Central memory CD4-positive, alpha-beta T cell (primary cell): ENCODE results near the gene LRRC1.

ENCODE experiments used
- DNase-seq: peaks from one replicate; pipeline ENCODE4 v3.0.0; 2022

The LRRC1 gene

DNA sequence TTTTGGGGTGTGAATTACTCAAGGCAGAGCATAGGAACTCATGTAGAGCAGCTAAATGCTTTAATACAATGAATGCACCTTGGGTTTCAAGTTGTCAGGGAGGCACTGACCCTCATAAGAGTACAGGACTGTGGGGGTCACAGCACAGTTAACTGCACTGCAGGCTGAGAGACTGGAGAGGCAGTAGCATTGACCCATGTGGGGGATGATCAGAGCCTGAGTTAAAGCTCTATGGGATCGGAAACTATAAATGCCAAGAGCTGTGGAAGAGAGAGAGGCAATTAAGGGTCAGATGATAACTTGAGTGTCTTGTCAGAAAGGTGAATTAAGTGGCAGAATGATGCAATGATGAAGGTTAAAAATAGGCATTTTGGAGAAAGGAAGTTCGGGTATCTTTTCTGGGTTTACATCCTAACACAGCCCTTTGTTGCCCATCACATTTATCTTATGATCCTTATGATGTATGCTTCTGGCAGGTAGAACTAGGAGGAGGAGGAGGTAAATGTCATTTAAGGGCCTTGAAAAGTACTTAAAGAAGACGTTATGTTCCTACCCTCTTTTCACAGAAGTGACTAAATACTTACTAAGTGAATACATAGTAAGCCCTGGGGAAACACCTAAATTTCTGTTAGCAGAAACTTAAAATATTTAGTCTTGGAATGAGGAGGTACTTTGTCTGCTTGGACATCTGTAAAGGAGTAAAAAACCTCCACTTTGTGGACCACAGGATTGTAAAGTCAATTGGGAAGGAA, 24.2 kb downstream of the LRRC1 start:
- no peak for DNase-seq

DNA sequence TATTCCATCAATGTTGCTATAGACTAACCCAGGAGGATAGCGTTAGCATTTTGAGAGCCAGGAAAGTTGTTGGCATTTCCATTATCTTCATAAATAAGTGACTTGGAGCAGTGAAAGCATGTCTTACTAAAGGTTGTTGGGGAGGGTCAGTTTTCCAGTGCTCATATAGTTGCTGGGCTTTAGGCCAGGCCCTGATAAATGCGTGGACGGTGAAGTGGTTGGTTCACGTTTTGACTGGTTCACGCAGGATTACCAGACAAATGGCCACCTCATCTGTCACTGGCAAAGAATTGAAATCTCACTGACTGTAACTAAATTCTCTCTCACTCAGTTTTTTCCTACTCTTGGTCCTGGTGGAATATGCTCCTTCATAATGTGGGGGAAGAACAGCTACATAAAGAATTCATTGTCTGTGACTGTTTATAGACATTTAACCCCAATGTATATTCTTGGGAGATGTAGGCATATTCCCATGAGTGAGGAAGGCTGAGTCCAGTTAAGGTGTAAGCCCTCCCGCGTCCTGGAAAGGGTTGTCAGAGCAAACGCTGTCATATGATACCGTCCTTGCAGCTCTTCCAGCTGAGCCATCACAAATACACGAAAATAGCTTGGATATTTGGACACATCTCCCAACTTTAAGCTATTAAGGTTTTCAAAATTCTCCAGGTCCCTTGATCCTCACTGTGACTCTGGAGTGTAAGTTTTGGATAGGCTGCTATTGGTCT, 27.8 kb downstream of the LRRC1 start:
- no peak for DNase-seq

DNA sequence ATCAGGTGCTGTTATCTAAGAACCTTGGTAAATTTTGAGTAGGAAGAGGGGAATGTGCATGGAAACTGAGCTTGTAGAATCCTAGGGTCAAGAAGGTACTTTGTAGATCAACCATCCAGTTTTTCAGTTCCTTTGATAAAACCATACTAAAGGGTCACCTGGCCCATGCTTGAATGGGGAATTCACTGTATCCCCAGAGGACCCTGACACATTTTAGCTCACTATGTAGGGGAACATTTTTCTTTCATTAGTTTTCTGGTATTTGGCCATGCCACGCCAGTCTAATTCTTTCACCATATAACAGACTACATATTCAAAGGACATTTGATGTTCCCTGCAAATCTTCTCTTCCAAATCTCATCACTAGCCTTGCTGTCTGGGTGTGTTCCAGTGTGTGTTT, 29.9 kb downstream of the LRRC1 start:
- DNase-seq, result no peak

DNA sequence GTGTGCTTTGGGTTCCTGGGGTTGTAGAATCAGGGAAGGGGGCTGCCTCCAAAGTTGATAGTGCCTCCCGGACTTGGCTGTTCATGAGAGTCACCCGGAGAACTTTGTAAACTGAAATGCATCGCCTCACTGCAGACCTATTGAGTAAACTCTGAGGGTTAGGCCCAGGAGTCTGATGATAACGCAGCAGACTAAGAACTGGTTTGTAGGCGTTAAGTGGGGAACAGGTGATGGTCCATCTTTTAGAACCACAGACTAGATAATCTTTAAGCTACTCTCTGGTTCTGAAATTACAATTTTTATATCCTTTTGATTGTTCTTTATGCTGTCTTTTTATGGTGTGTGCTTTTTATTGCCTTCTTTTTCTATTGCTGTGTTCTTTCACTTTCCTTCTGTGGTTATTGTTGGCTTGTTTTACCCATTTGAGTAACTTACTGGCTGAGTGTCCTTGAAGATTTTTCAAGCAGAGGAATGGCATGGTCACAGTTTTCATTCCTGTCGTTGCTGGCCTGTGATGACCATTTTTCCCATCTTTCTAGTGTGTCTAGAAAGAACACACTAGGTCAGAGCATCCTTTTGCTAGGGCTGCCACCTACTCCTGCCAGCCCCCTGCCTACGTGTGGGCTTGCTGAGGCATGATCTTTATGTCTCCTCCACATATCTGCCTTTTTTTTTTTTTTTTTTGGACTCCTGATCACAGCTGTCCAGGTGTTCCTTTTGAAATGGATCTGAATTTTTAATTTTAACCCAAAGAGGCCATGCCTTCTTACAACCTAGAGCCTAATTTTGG, 30.9 kb downstream of the LRRC1 start:
- no peak for DNase-seq

DNA sequence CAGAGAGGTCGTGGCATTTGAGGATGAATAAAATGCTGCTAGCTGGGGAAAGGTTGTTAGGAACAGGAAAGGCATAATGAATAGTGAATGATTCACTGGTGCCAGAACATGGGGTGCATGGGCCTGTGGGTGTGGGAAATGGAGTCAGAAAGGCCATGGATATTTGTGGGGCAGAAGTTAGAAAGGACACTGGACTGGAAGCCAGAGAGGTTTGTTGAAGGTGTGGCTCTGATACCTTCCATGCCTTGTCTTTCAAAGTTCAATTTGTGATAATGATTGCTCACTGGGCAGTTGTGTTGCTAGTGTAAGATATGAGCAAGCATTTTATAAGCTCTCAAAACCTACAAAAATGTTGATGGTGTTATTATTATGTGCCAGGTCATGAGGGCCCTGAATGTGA, 32.7 kb downstream of the LRRC1 start:
- no peak for DNase-seq

DNA sequence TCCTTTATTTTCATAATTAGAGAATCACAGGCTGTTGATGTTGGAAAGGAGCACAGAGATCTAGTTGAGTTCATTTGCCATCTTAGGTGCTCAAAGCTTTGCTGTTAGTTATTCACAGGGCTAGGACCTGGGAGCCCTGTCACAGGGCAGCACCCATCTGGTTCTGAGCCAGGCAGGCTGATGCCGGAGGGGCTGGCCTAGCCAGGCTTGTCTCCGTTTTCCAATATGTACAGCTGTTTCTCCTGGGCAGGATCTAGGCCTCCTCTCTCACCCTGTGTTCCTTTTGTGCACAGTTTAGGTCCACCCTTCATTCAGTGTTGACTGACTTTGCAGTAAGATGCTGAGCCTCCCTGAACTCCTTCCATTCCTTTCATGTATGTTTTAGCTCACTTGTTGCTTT, 33.4 kb downstream of the LRRC1 start:
- no peak for DNase-seq

DNA sequence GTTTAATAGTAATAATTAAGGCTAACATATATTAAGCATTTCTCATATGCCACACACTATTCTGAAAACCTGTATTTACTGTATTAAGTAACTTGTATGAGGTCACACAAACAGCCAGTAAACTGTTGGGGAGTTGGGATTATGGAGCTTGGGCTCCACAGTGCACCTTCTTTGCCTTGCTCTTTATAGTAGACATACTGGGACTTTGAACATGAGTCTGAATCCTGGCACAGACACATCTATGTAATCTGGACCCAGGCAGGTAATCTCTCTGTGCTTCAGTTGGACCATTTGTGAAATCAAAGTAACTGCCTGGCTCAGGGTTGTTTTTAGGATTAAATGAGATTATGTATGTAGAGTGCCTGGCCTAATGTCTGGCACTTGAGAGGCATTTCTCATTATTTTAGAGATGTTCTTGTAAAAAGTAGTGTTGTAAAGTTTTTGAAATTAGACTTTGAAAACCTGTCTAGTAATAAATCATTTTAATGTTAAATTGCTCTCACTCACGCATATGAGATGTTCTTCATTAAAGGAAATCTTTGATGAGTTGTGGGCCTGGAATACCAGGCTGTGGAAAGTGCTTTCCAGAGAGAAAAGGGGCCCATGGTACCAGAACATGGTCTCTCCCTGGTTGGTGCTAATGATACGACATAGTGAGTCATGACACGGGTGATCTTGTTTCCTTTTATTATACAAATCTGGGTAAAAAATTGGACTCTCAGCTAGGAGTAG, 34.3 kb downstream of the LRRC1 start:
- DNase-seq, result no peak

DNA sequence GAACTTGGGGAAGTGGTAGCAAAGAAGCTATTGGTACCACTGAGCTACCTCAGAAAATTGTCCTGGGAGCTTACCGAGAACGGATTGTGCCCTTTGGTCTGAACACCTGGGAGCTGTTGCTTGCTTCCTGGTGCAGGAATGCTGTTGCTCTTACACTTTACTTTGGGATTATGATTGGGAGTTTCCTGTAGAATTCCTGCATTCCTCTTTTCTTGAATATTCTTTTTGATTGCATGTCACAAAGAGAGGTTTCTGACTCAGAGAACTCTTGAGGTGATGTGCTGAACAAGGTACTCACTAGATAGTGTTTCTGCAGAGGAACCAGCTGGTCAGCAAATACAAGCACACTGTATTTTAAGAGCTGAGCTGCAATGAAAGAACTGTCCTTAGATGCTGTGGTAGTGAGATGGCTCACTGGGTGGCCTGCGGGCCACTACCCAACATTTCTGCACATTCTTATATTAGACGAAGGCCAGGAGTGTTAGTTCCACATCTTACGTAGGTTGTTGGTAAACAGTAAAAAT, 35.0 kb downstream of the LRRC1 start:
- DNase-seq, result no peak

DNA sequence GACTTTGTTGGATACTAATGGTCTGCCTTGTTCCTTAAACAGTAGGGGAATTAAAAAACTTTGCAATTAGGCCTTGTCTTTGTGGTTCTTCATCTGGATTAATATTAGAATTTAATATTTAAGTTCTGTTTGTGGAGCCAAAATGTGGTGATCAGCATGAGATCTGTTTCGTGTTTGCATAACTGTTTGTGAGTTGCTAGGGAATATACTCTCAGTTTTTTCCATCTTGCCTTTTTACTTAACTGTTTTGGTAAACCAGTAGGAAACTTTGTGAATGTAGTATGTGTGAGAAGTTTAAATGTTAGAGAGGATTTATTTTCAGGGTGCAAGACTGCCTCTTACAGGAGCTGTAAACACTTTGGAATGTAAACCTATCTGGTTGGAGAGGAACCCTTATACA, 35.6 kb downstream of the LRRC1 start:
- no peak for DNase-seq

DNA sequence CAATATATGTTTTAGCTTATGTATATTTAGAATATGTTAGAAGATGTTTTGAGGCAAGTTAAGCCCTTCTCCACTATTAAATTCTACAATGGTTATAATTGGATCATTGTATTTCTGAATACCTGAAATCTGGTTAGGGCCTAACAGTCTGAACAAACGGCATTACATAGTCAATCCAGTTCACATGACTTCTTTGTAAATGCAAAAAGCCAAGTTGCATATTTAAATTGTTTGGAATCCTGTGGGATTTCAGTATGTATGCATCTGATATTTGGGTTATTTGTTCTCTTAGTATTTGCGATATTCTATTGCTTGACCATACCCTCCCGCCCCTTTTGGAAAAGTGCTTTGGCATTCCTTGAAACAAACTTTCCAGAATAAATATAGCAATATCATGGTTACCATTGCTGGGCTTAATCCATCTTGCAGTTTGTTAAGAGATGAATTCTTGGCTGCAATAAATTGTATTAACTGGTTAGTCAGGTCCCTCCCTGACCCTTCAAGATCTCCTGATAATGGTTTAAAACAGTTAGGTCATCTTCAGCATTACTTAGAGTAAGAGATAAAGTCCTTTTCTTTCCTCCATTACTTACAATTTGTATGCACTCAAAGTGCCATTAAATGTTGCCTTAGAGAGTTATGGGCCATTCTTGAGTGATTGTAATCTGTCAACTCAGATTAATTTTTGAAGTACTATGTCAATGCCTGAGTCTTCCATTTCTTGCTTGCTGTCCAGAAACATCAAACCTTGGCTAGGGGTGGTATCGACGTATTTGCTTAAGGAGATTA, 36.5 kb downstream of the LRRC1 start:
- DNase-seq, result no peak

DNA sequence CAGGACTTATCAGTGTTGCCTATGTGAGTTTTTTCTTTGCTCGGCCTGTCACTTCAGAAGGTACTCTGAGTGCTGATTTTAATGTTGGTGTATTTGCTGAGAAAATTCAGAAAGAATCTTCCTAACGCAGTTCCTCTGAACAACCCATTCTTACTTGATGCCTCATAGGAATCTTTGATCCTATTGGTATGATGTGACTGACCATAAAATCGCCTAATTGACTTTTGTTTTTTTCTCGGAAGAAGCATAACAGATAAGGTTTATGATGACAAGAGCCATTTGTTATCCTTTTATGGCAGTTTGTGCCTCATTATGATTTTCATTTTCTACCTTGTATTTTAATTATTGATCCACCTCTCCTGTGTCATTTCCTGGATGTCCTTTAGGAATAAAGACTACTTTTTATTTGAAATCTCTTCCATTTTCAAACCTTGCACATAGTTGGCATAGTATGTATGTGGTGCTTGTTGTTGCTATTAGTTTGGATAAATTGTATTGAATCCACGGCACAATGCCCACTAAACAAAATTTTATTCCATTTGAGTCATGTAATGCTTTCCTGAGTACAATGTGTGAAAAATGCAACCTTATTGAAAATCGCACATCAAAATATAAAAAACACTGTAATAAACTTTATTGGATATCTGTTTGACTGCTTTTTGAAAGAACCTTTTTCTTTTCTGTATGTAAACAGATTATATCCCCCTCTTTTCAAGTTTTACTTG, 37.3 kb downstream of the LRRC1 start:
- no peak for DNase-seq

DNA sequence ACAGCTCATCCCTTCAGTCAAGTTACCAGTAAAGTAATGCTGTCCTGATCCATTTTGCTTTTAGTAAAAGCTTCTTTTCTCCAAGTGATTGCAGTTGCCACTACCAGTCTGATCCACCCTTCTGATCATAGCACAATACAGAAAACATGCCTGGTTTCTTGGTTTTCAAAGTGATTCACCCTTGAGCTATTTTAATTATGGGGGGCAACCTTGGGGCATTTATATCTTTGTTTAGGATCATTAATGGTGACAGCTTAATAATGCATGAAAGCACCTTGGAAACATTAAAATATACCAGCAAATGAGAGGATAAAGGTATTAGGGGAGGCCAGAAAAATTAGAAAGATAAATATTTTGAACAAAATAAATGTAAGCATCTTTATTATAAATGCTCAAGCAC, 38.4 kb downstream of the LRRC1 start:
- no peak for DNase-seq

DNA sequence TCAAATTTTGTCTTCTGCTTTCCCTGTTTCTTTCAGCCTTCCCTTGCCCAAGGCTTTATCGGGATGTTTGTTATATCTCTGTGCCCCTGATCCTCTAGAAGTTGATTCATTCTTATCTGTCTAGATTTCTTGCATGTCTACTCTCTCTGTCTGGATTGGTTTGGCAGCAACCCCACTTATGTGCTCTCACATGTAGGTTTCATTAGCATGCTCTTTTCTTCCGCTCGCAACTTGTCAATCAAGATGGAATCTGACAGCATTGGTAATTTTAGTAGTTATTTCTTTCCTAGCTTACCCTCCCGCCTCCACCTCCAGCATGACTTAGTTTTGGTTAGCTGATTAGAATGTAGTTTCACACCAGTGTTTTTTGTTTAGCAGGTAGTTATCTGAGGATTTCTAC, 39.3 kb downstream of the LRRC1 start:
- DNase-seq, result no peak

DNA sequence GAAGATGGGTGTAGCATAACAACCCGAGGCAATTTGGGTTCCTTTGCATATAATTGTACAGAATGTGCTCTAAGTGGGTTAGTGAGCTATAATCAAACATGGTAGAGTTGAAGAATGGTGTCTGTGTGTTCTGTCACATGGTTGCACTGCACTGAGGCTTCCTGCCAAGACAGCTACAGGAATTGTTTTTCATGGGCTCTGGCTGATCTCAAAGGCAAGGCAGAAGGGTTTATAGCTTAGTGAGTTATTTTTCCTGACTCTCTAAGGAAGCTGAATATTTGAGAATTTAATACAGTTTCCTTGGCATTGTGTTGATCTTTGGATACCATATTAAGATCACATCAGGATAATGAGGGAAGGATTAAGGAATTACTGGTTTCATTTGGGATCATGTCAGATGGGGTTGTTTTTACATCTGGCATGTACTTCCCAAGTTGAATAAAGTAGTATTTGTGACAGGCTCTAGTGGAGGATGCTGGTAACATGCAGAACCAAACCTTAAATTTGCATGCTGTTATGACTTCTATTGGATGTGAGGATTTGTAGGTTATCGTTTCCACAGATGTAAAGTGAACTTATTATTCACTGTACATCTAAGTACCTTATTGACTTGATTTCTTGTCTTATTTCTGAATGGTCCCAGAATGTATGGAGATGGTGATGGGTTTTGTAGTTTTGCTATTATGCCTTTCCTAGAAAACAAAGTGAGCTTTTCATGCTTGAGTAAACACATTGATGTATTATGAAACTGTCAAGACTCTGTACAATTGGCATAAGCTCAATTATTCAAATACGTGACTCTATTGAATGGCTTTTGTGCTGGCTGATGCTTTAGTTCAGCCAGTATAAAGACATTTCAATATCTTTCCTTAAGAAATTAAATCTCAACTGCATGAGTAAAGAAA, 43.3 kb downstream of the LRRC1 start:
- DNase-seq, result no peak

DNA sequence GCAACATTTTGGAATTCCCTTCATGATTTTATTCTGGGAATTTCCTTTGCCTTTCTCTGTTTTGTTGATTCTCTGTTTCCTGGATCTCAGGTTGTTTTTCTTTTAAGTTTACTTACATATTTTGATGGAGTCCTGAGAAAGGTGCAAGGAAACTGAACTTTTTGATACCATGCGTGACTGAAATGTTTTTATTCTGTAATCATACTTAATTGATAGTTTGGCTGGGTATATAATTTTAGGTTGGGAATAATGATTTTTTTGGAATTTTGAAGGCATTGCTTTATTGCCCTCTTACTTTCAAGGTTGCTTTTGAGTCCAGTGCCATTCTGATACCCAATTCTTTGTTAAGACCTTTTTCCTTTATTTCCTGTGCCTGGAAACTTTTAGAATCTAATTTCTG, 45.2 kb downstream of the LRRC1 start:
- DNase-seq, result no peak

DNA sequence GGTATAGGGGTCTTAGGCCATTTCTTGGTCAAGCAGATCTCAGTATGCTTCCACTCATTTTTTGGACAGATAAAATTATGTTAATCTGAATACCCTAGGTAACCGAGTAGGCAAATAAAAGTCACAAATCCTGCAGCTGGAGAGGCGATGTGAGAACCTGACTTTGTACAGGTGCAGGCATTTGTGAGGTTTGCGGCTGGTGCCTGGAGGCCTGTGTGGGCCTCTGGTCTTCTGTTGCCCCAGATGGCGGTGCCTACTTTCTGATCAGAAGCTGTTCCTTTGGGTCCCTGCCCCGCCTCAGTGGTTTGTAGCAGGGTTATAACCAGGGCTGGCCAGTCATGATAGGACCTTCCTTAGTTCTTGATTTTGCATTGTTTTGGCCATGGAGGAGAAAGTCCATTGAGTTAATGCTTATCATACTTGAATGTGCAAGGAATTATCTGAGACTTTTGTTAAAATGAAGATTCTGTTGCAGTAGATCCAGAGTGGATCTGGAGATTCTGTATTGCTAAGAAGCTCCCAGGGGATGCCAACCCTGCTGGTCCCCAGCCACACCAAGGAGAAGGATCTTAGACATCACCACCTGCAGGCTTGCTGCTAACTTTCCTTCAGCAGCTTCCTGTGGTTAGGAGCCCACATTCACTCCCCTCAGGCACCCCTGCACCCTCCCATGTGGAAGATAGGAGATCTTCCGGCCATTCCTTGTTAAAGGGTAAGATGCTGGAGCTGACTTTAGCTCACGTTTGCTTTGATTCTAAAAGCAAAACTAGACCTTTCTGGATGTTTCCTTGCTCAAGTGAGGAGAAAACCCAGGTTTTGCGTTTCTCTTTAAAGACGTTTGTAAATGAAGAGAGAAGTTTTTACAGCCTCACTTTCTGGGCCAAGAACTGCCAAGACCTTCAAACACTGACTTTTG, 50.7 kb downstream of the LRRC1 start:
- DNase-seq, result no peak

DNA sequence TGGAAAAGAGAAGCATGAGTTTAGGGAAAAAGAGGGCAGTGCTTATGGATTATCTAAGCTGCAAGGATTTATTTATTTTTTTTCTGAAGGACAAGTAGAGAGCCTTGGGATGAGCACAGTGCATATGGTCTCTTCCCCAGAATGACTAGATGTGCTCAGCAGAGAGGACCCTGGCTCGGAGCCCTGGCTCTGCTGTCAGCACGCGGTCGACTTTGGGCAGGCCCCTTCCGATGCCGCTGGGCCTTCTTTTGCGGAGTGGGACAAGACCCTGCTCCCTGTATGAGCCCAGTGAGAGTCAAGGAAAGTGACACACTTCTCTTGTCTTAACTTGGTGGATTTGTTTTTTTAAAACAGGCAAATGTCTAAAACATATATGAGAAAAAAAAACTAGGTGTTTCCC, 51.4 kb downstream of the LRRC1 start:
- no peak for DNase-seq

DNA sequence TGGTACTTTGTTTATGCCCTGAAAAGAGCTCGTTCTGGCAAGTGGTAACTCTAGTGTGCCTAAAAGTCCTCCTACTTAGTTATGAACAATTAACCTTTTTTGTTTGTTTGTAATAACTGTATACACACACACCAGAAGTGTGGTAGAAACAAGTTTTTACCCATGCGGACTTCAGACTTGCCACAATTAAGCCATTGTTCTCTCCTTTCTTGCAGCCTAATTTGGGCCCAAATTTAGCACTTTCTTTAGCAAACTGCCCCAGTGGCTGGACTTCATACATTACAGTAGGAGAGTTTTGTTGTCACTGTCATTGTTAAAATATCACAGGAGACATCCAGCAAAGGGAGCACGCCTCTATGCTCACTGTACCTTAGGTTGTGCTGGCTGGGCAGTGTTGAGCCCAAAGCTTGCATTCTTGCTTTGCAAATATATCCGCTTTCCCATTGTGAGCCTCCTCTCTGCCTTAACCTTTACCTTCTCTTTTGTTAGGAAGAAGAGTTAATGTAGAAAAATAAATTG, 53.0 kb downstream of the LRRC1 start:
- DNase-seq, result no peak

DNA sequence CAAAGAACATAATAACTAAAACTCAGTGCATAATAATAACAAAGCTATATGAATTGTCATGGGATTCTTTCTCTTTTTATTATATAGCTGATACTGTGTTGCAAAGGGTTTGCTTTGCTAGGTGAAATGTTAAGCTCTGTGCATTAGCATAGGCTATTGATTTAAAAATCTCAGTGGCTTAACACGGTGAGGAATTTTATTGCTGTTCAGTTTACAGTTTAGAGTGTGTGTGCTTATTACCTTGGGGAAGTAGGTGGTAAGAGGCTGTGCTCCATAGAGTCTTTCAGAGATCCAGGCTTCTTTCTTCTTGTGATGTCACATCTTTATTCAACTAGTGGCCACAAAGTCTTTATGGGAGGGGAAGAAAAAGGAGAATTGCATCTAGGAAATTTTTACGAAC, 55.7 kb downstream of the LRRC1 start:
- DNase-seq, result no peak
